Stimulated activated CD8-positive, alpha-beta memory T cell treated with anti-CD3 and anti-CD28 coated beads, Interleukin-12 subunit alpha, Interleukin-12 subunit beta, amount 100 ng/mL, for 24 hours (primary cell): ENCODE data around the gene SLX9.

Source experiments
- DNase-seq: peaks from one replicate; pipeline ENCODE4 v3.0.0-alpha.2; 2020; ENCODE audit errors: extremely low read depth

The SLX9 gene

DNA sequence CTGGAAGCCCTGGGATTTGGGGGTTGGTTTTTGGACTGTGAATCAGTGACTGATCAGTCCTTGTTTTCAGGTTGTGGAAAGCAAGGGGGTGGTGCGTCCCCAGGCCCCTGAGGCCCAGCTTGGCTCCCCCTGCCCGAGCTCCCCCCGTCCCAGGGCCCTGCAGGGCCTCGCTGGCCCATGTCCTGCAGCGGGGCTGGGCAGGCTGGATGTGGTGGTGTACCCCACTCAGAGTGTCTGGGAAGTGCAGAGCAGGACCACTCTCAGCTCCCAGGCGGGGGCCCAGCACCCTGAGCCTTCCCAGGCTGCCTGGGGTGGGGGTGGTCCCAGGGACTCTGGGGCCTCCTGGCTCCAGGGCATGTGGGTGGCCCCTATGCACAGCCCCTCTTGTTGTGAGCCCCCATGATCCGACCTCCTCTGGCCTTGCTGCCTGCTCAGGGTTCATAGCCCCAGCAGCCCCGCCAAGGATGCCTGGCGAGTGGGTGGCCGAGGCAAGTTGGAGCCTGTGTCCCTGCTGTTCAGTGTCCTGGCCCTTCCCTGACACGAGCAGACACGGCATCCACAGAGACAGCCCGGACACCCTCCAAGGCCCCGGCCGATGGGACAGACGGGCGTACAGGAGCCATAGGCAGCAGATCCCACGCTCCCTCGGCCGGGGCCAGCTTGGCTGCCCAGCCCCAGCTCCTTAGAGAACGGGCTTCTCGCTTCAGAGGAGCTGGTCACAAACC is 37.9 kb downstream of the SLX9 start:
- DNase-seq: no peak

DNA sequence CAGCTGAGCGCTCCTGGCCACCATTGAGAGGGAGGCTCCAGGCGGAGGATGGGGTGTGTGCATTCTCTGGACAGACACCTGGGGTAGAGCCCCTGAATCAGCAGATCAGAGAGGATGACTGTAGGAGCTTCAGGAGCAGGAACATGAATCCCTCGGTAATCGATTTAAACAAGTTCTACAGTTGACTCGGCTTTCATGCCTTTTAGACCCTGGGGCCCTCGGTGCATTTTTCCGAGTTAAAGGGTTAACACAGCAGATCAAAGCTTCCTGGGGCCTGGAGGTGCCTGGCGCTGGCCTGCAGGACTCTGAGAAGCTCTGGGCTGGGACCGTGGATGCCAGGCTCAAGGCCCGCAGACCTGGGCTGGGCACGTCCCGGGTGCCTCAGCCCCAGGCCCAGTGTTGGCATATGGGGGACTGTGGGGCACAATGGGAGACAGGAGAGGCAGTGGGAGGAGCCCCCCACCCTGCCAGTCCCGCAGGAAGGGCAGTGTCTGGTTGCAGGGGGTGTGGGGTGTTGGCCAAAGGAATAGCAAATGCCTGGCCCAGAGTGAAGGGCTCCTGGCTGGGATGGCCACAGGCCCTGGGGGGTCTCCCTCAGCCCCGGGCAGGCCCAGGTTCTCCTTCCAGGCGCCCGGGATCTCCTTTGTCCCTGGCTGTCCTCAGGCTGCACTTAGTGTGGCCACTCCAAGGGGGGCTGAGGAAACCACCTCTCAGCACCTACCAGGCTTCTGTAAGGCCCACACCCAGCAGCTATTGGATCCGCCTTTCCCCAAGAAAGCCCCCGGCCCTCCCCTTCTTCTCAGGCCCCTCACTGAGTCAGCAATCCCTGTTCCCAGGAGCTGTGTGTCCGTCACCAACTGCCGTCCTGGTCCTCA is 40.1 kb downstream of the SLX9 start:
- no peak for DNase-seq

DNA sequence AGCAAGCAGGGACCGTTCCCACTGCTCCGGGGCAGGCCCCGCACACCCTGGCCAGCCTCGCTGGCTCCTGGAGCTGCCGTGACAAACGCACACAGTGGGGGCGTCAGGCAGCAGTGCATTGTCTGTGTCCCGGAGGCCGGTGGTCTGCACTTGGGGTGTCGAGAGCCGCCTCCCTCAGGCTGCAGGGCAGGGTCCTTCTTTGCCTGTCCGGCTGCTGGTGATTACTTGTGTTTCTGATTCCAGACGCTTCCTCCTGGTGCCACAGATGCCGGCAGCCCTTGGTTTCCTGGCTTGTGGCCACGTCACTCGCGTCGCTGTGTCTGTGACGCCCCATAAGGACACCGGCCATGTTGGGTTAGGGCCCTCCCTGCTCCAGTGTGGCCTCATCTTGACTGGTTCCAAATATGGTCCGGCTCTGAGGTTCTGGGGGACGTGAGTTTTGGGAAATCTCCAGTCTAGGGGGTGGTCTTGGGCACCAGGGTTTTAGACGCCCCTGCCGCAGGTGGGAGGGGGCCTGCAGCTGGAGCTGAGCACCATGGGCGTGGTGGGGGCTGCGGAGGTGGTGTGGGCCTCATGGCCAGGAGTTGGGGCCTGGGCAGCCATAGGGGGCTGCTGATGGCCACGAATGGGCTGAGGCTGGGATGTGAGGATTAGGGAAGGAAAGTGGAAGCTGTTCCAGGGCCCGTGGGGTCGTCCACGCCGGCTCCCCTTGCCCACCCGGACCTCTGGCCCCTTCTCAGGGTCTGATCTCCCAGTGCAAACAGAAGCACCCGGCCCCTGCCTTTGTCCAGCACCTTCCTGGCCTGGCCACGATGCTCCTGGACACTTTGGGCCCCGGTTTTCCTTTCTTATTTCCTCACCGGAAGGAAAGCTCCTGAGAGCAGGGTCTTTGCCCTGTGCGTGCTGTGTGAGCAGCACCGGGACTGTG is 41.0 kb downstream of the SLX9 start:
- no peak for DNase-seq

DNA sequence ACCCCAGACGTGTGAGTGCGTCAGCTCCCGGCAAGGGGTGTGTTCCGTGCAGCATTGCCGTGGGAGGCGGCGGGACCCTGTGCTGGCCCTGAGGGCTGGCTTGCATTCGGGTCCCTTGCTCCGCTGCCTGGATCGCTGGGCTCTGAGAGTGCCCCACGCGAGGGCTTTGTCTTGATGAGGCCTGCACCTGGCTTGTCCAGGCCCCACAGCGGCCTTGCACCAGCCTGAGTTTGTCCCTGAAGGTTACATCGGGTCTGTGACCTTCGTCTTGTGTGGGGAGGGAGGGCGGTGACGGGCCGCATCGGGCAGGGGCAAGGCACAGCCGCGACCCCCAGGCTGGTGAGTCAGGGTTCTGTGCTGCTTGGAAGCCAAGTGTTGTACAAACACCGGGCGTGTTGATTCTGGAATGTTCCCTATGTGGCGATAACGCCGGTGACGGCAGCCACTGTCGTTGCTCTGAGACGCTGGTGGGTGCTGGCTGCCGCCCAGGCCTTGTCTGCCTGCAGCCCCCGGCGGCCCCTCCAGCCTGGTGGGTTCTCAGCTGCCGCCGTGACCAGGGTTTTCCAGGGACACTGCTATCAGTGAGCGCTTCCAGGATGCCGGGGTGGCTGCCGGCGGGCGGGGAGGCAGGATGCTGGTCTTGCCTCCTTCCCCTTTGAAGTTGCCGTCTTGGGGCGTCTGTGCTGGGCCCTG is 42.9 kb downstream of the SLX9 start:
- DNase-seq: no peak

DNA sequence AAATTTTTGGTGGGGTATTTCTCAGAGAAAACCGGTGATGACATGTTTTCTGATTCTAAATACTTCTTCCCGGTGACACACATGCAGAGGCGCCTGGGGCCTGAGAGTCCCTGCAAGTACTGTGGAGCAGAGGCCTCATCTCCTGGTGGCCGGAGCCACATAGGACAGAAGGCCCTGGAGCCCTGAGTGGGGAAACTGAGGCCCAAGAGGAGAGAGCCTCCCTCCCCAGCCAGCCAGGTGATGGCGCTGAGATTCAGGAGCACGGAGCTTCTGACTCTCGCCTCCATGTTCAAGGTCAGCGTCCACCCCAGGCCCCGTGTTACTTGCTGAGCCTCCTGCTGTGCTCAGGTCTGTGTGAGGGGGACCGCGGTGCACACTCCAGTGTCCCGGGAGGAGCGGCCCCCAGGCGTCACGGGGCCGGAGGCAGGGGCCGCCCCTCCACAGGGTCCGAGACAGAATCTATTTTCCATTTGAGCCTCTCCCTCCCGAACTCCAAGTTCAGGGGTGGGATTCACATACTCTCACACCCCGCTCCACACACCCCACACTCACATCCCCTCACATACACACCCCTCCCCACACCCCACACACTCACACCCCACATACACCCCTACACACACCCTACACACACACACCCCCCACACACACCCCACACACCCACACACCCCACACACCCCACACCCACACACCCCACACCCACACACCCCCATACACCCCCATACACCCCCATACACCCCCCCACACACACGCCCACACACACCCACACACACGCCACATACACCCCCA is 43.8 kb downstream of the SLX9 start:
- no peak for DNase-seq

DNA sequence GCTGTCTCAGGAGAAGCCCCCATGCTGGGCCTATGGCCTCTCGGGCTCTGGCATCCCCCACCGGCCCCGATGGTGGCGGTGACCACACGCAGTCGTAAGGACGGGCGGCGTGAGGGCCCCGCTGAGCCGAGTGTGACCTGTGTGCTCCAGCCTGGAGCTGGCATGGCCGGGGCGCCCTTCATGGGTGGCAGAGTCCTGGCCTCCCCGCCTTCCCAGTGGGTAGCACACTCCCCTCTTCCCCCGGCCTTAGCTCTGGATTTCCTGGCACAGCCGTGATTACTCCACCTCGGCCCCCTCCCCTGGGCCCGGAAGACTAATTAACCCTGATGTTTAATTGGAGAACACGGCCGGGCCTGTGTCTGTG is 44.6 kb downstream of the SLX9 start:
- no peak for DNase-seq

DNA sequence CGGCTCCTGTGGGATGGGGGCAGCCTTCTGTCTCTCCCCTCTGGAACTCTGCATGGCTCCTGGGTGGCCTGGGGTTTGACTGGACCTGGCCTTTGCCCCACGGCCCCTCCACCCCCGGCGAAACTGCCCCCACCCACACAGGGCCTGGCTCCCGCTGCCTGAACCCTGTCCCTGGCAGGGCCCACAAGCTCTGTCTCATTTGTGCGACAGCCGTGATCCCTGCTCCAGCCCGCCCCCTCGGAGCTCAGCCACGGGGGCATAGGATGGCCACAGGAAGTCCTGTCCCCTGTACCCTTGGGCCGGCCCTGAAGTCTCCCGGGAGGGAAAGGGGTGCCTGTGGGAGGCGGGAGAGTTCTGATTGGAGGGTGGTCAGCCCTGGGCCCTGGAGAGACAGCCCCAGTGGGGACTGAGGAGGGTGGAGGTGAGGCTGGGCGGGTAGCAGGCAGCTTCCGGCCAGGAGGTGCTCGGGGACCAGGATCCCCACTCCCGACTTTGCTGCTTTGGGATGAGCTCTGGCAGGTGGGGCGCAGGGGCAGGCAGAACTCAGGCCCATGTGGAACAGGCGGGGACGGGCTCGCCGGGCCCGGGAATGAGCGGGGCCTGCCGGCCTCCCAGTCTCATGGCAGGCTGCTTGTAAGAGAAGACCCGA is 45.1 kb downstream of the SLX9 start:
- DNase-seq: no peak

DNA sequence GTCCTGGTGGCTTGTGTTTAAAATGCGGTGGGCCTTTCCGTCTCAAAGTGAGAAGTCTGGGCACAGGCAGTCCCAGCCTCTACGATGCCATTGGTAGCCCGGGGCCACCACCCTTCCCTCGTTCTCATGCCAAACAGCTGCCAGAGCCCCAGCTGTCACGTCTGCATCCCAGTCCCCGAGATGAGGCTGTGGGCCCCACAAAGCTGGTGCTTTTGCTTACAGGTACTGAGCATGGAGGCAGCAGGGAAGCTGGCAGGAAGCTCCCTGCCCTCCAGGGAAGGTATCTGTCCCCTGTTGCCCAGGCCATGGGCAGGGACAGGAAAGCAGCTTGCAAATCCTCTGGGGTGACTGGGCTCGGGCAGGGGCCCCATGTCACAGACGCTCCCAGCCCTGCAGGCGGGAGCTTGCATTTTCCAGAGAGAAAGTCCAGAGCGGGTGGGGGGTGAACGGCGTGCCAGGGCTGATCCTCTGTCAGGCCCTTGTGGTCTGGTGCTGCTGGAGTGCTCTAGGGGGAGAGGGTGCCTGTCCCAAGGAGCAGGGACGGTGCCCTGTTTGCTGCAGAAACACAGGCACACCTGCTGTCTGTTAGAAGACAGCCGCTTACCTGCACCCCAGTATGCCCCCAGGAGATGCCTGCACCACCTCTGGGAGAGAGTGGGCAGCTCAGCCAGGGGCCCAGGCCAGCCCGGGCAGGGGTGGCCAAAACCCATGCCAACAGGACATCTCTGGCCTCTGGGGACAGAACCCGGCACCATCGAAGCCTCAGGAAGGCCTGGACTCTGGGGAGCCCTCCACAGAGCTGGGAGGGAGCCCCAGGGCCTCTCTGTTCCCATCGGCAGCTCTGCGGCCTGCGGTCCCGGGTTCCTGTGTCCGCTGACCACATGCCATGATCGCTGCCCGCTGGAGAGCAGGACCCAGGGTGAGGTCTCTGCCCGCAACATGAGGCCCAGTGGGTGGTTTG is 45.9 kb downstream of the SLX9 start:
- no peak for DNase-seq

DNA sequence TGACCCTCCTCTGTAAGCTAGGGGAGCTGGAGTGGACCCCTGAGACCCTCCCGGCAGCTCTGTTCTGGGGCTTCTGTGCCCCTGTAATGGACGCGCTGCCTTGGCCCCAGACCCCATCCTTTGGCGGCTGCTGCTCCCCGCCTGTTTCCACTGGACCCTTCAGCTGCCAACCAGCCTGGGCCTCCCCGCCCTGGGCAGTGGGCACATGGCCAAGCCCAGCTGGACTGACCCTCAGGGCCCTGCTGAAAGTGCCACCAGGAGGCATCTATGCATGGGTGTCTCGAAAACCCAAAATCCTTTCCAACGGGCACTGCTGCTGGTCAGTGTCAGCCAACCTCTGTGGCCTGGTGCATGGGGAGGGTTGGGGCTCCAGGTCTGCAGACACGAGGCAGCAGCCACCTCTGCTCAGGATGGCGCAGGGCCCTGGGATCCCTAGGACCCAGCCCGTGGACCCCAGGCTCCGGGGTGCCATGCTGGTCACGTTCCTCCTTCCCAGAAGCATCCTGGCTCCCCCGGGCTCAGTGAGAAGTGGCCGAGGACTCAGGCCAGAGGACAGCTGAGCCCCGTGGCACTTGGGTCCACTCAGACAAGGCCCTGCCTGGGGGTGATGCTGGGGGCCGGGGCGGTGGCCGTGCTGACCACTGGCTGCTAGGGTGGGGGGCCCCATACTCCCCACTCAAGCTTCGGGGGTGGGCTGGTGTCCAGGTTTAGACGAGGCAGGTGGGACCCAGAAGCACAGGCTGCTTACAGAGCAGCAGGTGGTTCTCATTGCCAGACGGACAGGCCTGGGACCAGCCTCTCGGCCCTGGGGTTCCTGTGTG is 46.9 kb downstream of the SLX9 start:
- DNase-seq: no peak

DNA sequence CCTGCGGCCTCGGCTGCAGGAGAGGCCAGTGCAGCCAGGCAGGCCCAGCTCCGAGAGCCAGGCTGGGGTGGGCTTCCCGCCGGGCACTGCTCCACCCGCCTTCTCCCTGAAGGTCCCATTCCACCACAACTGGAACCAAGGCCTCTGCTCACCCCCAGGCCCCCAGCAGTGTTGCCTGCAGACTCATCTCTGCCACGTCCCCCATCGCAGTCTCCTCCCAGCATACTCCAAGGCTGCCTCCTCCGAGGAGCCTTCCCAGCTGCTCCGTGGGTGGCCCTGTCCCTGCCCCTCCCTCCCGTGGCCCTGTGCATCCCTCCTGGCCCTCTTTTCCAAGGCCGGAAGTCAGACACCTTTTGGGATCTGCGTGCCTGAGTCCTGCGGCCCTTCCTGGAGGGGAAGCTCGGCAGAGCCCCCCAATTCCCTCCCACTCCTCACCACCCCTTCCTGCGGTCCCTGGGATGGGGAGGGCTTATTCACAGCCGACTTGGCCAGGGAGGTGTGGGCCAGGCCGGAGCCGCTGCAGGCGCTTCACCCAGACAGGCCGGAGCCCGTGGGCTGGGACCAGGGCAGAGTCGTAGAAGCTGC is 47.6 kb downstream of the SLX9 start:
- DNase-seq: no peak

DNA sequence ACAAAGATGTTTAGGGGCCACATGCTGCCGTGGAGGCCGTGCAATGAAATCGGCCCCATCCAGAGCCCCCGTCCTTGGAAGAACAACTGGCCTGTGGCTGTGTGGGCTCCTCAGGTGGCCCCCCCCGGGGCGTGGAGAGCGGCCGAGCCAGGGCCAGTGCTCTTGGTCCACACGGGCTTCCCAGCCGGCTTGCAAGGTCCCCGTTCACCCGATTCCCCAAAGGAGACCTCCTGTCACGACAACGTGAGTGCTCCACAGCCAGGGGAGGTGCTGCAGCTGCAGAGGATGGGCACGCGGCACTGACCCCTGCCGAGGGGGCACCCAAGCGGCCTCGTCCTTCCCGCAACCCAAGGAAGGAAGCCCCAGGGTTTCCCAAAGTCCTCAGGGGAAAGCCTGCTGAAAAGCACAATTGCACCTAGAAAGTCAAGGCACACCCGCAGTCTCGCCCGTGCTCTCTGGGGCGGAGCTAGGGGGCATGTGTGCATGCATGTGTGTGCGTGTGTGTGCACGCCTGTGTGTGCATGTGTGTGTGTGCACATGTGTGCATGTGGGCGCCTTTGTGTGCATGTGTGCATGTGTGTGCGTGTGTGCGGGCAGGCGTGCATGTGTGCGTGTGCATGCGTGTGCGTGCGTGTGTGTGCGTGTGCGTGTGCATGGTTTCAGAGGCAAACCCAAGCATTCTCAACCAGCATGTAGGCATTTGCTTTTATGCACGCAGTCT is 48.2 kb downstream of the SLX9 start:
- no peak for DNase-seq

DNA sequence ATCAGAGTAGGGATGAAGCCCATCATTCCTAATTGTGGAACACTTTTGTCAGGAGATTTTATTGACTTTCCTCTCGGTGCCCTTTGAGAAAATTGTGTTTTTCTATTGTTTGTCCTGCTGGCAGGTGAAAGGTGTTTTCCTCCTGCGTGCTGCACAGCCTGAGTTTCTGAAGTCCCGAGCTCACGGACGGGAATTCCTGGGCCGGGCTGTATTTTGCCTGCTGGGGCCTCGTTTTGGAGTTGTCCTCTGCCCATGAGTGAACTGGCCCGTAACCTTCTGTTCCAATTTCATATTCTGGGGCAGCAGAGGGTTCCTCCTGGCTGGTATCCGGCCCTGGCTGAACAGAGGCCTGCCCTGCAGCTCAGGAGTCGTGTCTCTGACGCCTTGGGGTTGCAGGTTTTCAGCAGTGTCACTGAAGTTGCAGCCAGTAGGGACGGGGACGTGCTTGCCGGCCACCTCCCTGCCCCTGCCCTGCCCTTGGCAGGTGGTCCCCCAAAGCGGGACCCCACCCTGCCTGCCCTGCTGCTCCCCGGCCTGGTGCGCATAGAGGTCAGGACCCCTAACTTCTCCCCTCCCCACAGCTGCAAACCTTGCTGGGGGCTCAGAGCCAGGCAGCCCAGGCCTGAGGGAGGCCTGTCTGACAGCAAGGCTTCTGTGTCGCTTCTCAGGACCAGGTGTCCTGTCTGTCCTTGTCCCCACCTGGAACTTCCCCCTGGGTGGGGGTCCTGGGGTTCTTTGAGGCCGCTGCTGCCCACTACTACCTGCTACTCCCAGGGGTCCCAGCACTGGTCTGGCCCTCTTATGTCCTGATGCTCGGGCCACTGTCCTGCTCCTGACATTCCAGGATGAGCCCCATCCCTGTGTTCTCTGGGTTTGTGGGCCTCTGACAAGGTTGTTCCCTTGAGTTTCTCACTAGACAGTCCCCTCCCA is 49.0 kb downstream of the SLX9 start:
- no peak for DNase-seq

DNA sequence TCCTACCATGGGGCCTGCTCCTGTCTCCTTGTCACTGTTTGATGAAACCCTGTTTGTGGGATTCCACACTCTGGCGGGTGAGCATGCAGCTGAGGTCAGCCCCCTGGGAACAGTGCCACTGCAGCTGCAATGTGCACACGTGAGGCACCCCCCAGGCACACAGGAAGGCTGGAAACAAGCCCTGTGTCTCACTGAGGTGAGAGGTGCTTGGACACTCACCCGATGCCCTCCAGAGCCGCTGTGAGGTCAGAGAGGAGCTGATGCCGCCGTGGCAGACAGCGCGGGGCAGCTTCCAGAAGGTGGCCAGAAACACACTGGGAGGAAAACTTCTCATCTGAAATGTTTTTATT is 49.7 kb downstream of the SLX9 start:
- DNase-seq: no peak

DNA sequence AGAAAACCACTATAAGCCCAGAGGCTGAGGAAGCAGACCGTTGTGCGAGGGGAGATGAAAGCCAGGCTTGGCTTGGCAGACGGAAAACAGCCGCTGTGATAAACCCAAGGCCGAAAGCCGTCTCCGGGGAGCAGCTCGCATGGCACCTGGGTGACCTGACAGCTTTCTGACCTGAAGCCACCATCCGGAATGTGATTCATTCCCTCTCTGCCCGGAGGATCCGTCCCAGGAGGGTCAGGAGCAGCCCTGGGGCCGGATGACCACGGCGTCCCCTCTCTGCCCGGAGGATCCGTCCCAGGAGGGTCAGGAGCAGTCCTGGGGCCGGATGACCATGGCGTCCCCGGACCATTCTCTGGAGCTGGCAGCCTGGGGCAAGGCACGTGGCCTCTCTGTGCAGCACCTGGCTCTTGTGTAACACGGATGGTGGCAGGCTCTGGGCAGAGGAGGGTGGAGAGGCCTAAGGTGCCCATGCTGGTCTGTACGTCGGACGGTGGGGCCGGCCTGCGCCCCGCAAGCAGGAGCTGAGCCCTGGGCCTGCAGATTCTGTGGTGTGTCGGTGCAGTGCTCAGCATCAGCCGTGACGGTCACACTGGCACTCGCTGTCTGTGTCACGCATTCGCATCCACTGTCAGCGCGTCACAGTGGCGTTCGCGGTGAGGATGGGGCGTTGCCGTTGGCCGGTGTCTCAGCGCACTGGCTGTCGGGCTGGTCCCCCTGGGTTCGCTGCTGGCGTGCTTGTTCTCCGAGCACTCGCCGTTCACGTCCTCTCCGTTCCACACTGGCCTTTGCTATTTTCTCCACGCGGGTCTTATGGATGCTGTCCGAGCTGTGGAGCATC is 50.3 kb downstream of the SLX9 start:
- DNase-seq: no peak

DNA sequence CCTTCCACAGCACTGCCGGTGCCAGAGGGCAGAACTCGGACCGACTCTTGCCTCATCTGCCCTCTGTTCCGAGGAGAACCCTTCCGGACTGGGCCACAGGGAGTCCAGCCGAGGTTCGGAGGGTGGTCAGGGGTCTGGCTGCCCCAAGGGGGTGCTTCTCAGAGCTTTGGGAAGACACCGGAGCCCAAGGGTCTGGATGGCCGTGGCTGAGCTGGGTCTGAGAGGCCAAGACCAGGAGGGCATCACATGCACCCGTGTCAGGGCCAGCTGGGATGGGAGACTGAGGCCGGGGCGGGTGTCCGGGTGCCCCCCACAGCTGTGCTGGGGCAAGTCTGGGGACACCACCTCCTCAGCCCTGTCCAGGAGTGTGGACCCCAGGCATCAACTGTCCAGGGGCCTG is 51.1 kb downstream of the SLX9 start:
- no peak for DNase-seq
